ENCODE data around the gene FXR2.

GRCh38 chr17:7580604-7581575 is 33.8 kb downstream of the FXR2 start:
- TF ChIP-seq ZNF513 (tag by site-specific recombination; IDR thresholded peaks at IDR 0.05): no peak
- no peak for TF ChIP-seq ZNF830 (tag by site-specific recombination; IDR thresholded peaks at IDR 0.05; ENCODE audit: low read depth)
- TF ChIP-seq ZNF48 (tag by site-specific recombination; IDR thresholded peaks at IDR 0.05): no peak
- no peak for TF ChIP-seq MZF1 (tag by site-specific recombination; IDR thresholded peaks at IDR 0.05; ENCODE audit: borderline replicate concordance)
- TF ChIP-seq CTCF (tag by site-specific recombination; IDR thresholded peaks at IDR 0.05): no peak
- no peak for TF ChIP-seq YY1 (tag by site-specific recombination; IDR thresholded peaks at IDR 0.05)
- TF ChIP-seq ZNF544 (tag by site-specific recombination; IDR thresholded peaks at IDR 0.05): no peak
- TF ChIP-seq ZNF114 (tag by site-specific recombination; IDR thresholded peaks at IDR 0.05): no peak
- TF ChIP-seq ZNF138 (tag by site-specific recombination; IDR thresholded peaks at IDR 0.05; ENCODE audit: borderline replicate concordance): no peak
- TF ChIP-seq REST (tag by site-specific recombination; IDR thresholded peaks at IDR 0.05): no peak
- TF ChIP-seq ZNF658 (tag by site-specific recombination; IDR thresholded peaks at IDR 0.05): no peak
- TF ChIP-seq ZNF155 (tag by site-specific recombination; IDR thresholded peaks at IDR 0.05): no peak
- no peak for TF ChIP-seq ZBTB11 (tag by site-specific recombination; conservative IDR thresholded peaks at IDR 0.05; ENCODE audit: low read depth)
